ENCODE data around the gene PLA2G4A.

PLA2G4A gene

GRCh38 chr1:186897008-186897407 lies 68.3 kb downstream of the PLA2G4A start:
- no peak for TF ChIP-seq CTCF (conservative IDR thresholded peaks at IDR 0.05; ENCODE audit: low read length)
- H3K4me3 ChIP-seq (ENCODE audit: low read length), result no peak overlapping the region
- no peak for DNase-seq (ENCODE audit: low read depth)

- H3K4me3 ChIP-seq (ENCODE audit: low read length), result no peak overlapping the region
- DNase-seq (ENCODE audit: low read depth), result no peak
- TF ChIP-seq CTCF (conservative IDR thresholded peaks at IDR 0.05; ENCODE audit: low read length), result no peak
Observed at GRCh38 chr1:186899577-186899976, 70.8 kb downstream of the PLA2G4A start.

- H3K4me3 ChIP-seq (ENCODE audit: low read length), result no peak overlapping the region
- DNase-seq (ENCODE audit: low read depth), result no peak
- TF ChIP-seq CTCF (conservative IDR thresholded peaks at IDR 0.05; ENCODE audit: low read length), result no peak
Observed at GRCh38 chr1:186899977-186900376, 71.2 kb downstream of the PLA2G4A start.

- DNase-seq (ENCODE audit: low read depth), result no peak
- H3K4me3 ChIP-seq (ENCODE audit: low read length), result no peak overlapping the region
- no peak for TF ChIP-seq CTCF (conservative IDR thresholded peaks at IDR 0.05; ENCODE audit: low read length)
Observed at GRCh38 chr1:186900539-186901237, 71.9 kb downstream of the PLA2G4A start.

- TF ChIP-seq CTCF (conservative IDR thresholded peaks at IDR 0.05; ENCODE audit: low read length), result no peak
- no peak overlapping the region for H3K4me3 ChIP-seq (ENCODE audit: low read length)
- no peak for DNase-seq (ENCODE audit: low read depth)
Observed at GRCh38 chr1:186901631-186902030, 72.9 kb downstream of the PLA2G4A start.

GRCh38 chr1:186903374-186904136 lies 74.8 kb downstream of the PLA2G4A start:
- no peak for TF ChIP-seq CTCF (conservative IDR thresholded peaks at IDR 0.05; ENCODE audit: low read length)
- DNase-seq (ENCODE audit: low read depth), result no peak
- no peak overlapping the region for H3K4me3 ChIP-seq (ENCODE audit: low read length)

- no peak for TF ChIP-seq CTCF (conservative IDR thresholded peaks at IDR 0.05; ENCODE audit: low read length)
- no peak for DNase-seq (ENCODE audit: low read depth)
- H3K4me3 ChIP-seq (ENCODE audit: low read length), result no peak overlapping the region
Observed at GRCh38 chr1:186904361-186904760, 75.6 kb downstream of the PLA2G4A start.

Measured in AG10803 (cell line).